GM18907 (cell line): ENCODE measurements around the gene RAB40B.
"Not testable (repeated sequence)": the region's sequence is repeated elsewhere in the genome, so short reads cannot be mapped to it uniquely, and the experiment has no call there.

ENCODE experiments used
- ATAC-seq: cut with Tn5 transposase; IDR thresholded peaks from one replicate; pipeline ENCODE4 v1.9.1; 2021; ENCODE audit warnings: mild to moderate bottlenecking, moderate library complexity; ENCODE audit not compliant: unreplicated experiment

The RAB40B gene, protein sequence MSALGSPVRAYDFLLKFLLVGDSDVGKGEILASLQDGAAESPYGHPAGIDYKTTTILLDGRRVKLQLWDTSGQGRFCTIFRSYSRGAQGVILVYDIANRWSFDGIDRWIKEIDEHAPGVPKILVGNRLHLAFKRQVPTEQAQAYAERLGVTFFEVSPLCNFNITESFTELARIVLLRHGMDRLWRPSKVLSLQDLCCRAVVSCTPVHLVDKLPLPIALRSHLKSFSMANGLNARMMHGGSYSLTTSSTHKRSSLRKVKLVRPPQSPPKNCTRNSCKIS

DNA sequence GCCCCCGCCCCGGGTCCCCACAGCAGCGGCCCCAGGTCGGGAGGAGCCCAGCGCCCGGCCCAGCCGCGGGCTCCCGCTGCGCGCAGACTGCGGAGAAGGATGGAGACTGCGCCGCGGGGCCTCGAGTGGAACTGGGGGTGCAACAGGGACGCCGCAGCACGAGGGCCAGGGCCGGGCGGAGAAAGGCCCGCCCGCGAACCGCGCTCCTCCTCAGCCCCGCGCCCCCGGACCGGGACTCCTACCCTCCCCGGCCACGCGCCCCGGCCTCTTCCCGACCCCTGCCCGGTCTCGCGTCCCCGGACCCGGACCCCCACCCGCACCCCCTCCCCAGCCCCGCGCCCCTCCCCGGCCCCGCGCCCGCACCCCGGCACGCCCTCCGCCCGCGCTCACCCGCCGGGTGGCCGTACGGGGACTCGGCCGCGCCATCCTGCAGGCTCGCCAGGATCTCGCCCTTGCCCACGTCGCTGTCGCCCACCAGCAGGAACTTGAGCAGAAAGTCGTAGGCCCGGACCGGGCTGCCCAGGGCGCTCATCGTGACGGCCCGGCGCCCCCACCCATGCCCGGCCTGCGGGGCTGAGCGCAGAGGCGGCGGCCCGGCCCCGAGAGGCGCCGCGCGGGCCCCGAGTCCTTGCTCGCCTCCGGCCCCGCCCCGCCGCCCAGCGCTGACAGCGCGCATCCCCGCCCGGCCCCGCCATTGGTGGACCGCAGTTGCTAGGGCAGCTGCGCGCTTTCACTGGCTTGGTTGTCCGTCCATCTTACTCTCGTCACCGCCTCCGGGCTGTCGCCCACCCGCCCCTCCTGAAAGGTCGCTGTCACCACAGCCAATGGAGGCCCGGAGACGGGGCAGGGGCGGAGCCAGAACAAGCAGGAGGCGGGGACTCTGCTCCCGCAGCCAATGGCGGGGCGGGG is at the start of gene RAB40B:
RAB40B (minus strand) TSS at position 634 of the 909 bp plus-strand sequence; CDS start at position 532, 102 bp downstream.
- ATAC-seq: peak; percentile 95

- no peak for ATAC-seq
These were observed 47.0 kb upstream of the RAB40B start for GRCh38 chr17:82745524-82745923.

DNA sequence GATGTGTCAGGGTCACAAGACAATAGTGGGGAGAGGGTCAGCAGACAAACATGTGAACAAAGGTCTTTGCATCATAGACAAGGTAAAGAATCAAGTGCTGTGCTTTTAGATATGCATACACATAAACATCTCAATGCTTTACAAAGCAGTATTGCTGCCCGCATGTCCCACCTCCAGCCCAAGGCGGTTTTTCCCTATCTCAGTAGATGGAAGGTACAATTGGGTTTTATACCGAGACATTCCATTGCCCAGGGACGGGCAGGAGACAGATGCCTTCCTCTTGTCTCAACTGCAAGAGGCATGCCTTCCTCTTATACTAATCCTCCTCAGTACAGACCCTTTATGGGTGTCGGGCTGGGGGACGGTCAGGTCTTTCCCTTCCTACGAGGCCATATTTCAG is 46.2 kb upstream of the RAB40B start:
- not testable (repeated sequence) for ATAC-seq

DNA sequence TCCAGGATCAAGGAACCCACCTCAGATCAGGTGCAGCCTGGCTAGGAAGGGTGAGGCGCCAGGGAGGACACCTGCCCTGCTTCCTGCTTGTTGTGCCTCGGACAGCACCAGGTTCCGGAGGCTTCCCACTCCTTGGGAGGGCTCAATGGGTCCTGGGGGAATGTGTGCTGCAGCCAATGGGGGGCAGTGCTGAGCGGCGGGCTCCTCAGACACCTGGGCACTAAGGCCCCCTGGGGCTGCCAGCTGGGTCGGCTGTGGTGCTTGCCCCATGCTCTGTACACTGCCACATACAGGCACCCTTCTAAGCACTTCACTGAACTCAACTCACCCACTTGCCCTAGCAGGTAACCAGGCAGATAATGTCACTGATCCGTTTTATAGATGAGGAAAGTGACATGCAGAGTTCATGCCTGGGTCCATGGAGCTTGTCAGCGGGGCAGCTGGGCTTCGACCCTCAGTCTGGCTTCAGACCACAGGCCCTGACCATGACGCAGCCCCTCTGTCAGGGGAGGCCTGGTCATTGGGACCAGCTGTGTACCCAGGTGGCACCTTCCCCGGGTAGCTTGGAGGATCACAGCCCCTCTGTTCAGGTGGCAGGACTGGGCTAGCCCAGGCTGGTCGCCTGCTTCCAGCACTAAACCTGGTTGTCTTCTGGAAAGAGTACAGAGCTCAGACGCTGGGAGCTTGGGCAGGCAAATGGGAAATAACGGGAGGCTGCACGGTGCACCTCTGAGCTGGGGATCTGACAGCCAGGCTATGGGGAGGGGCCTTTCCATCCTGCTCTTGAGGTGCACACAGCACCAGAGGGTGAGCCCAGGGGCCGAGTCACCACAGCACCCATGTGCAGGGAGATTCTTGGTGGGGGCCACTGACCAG is 45.1 kb upstream of the RAB40B start:
- ATAC-seq: no peak

DNA sequence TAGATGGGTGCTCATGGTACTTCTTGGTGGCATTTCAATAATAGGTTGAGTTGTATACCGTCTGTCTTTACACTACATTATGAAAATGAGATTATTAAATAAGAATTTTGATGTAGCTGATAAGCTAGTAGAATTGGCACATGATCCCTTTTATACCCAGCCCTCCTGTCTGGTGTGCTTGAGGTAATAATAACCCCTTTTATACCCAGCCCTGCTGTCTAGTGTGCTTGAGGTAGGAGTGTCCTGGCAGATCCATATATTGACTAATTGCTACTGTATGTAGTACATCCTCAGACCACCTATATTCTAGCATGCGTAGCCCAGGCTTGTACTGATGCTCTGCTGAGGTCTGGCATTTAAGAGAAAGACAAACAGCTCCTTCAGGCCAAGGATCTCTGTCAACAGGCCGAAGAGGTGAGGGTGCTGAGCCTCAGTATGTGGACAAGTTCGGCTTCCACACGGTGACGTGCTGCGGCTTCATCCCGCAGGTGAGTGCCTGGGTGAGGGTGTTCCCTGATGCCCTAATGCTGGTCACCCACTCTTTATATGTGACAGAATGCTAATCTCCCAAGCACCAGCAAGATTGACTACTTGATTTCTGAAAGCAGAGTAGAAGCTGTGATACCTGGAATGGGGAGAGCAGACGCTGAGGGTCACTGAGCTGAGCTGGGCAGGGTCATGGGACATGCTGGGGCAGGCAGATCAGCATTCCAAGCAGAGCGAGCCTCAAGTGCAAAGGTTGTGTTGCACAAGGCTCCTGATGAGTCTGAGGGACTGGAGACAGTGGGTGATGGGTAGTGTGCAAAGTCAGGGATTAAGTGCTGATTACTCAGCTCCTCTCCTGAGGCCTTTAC is 42.6 kb upstream of the RAB40B start:
- ATAC-seq: no peak

DNA sequence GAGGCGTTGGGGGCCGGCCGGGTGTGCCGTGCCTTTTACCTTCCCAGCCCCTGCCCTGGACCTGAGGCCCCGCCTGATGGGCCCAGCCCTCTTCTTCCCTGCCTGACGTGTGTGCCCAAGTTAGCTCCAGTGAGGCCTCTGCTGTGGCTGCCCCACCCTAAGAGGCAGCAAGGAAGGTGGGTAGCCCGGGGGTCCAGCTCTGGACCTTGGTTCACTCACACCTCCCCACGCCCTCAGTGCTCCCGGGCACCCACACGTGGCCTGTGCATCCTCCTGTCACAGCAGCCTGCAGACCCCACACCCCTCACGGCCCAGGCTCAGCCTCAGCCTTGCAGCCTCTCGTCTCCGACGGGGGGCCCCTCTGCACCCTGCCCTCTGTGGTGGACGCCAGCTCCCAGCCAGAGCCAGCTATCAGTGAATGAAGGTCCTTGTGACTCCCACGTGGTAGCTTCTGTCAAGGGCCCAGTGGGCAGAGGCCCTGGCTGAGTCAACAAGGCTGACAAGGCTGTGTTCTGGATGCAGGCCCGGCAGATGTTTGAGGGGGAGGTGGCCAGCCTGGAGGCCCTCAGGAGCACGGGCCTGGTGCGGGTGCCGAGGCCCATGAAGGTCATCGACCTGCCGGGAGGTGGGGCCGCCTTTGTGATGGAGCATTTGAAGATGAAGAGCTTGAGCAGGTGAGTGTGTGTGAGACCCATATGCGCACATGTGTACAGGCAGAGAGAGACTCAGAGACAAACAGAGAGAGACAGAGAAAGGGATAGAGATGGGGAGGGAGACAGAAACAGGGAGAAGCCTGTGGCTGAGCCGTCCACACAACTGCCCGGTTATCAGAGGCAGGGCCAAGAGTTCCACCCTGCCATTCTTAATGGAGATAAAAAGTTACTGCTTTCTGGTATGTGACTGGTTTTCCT is 39.7 kb upstream of the RAB40B start:
- no peak for ATAC-seq

DNA sequence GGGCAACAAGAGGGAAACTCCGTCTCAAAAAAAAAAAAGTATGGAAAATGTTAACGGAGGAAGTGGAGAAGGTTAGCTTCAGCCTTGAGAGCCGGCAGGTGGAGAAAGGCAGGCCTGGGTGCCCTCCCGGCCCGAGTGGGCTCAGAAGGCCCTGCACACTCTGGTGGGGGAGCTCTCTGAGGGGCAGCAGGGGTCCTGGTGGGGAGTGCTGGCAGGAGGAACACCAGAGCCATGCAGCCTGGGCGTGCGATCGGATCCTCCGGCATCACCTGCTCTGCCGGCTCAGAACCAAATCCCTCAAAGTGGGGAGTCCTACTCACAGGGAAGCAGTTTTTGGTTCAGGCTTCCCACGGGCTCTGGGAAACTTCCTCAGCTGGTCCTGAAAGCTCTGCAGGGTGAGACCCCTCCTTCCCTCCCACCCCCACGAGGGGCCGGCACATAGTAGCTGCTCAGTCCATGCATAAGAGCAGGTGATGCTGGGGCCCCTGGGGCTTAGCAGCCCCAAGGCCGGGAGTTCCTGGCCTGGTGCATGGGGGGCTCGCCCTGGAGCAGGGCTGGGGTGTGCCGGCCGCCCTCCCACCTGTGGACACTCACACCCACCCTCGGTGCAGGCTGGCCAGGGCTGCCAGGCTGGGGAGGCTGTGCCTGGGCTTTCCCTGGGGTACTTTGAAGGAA is 38.1 kb upstream of the RAB40B start:
- no peak for ATAC-seq

DNA sequence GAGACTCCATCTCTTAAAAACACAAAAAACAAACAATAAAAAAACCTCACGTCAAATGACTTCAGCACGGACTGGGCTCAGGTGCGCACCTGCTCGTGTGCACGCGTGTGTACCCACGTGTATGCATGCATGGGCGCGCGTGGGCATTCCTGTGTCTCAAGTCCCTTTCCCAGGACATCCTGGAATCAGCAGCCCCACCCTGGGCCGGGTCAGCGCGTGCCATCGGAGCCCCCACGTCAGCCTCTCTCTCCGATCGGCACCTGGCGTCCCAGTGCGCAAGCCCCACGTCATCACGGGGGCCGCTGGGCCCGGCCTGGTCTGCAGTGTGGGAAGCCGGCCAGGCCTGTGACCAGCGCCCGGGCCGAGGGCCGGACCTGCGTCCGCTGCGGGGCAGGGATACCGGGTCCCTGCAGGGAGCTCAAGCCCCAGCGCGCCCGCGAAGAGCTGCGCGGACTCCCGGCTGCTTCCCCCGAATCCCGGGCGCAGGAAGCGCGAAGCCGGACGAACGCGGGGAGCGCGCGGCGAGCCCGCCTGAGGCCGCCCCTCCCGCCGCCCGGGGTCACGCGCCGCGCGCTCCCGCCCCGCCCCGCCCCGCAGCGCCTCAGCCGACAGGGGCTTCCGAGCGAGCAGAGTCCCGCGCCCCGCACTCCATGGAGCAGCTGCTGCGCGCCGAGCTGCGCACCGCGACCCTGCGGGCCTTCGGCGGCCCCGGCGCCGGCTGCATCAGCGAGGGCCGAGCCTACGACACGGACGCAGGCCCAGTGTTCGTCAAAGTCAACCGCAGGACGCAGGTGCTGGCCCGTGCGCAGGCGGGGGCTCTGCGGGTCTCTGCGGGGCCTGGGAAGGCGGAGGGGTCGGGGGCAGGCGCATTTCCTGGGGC is 36.7 kb upstream of the RAB40B start, which contains the start of gene FN3K:
FN3K (plus strand) TSS at position 629 of the 880 bp plus-strand sequence; CDS start at position 651, 22 bp downstream.
- no peak for ATAC-seq

- ATAC-seq: no peak
These were observed 33.7 kb upstream of the RAB40B start for GRCh38 chr17:82732118-82732743.

GRCh38 chr17:82729479-82730260 is 31.2 kb upstream of the RAB40B start:
- no peak for ATAC-seq

- ATAC-seq: no peak
These were observed 27.9 kb upstream of the RAB40B start for GRCh38 chr17:82726427-82726826.

GRCh38 chr17:82723169-82723807 is 24.8 kb upstream of the RAB40B start:
- no peak for ATAC-seq

GRCh38 chr17:82722341-82723013 is 24.0 kb upstream of the RAB40B start:
- ATAC-seq: no peak

- ATAC-seq: no peak
These were observed 21.7 kb upstream of the RAB40B start for GRCh38 chr17:82720204-82720603.

- no peak for ATAC-seq
These were observed 20.6 kb upstream of the RAB40B start for GRCh38 chr17:82718986-82719685.
